GM21529 (cell line): ENCODE measurements around the gene MMP14.
"Not testable (repeated sequence)": the region's sequence is repeated elsewhere in the genome, so short reads cannot be mapped to it uniquely, and the experiment has no call there.

Experiments
- ATAC-seq: cut with Tn5 transposase; IDR thresholded peaks from one replicate; pipeline ENCODE4 v1.9.1; 2021; ENCODE audit not compliant: unreplicated experiment

Gene MMP14

DNA sequence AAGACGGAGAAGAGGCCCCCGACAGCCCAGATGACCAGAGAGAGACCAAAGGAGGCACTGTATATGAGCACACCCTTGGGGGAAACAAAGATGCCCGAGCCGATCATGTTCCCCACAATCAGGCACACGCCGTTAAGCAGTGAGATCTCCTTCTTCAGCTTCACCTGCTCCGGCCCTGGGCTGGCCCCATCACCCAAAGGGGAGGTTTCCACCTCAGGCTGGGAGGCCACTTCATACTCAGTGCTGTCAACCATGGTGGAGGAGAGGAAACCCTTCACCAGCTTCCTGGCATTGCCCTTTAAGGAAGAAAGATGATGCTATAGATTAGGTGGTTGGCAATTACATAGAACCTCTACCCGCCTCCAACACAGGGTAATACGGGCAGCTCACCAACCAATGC is 23.2 kb upstream of the MMP14 start:
- ATAC-seq, result no peak

- no peak for ATAC-seq
These were observed 22.0 kb upstream of the MMP14 start for GRCh38 chr14:22814373-22814772.

DNA sequence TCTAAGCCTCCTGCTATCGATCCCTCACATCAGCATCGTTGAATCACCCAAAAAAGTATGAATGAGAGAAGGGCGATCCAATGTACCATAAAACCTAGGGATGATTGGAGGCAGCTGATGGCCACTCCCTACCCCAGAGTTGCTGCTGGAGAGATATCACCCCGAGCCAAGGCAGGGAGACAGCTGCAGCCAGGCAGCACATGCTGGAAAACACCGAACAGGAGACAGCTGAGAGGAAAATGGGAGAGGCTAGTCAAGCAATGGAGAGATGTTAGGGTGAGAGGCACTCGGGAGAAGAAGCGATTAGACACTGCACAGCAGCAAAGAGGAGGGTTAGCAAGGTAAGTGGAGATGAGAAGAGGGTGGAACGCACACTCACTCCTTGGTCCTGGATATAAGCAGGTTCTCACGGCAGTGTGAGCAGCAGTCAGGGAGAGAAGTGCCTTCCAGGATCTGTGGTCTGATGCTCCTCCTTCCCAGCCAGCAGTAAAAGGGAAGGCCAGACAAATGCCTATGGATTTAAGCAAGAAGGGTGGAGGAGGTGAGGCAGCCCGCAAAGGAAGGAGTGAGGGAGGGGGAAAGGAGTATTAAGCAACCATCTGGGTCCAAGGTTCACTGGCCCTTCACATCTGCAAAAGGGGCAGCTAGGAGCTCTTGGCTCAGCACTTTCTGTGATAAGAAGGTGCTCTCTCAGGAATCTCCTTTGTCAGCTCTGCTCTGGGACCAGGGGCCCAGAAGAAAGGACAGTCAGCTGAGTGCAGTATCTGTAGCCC is 21.3 kb upstream of the MMP14 start, which contains the start of gene SLC7A7:
Gene SLC7A7 (minus strand): TSS at position 495 of the 773 bp plus-strand sequence. CDS start 2,037 bp downstream, outside the sequence.
- no peak for ATAC-seq

- ATAC-seq, result peak; percentile 54
These were observed 17.0 kb upstream of the MMP14 start for GRCh38 chr14:22819151-22819988.

- ATAC-seq, result no peak
These were observed 15.7 kb upstream of the MMP14 start for GRCh38 chr14:22820731-22821130.

DNA sequence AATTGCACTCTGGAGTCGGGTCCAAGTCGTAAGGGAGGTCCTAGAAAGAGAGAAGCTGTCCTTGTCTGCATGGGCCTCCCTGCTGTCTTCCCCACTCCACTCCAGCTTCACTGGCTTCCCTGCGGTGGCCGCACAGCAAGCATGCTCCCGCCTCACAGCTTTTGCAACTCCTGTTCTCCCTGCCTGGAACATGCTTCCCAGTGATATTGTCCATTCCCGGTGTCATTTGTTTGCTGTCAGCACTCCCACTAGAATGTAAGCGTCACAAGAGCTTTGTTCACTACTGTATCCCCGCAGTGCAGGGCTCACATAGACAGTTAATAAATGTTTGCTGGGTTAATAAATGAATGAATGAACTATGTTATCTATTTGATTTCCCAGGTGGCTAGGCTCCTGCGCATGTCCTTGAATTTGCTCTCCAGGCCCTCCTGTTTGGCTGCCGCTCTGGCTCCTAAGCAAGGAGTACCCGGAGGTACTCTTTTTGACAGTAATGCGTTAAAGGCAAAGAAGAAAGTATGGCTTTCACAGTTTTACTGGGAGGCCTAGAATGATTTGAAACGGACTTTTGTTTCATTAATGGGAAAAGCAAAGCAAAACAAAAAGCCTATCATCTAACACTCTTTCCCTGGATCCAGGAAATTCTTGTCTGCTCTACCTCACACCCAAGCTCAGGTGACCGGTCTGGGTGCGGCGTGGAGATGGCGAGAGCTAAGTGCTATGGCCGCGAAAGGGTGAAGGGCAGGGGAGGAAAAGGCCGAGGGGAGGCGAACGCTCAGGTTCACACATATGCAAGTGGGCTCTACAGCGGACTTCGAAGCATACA is 15.0 kb upstream of the MMP14 start:
- no peak for ATAC-seq

DNA sequence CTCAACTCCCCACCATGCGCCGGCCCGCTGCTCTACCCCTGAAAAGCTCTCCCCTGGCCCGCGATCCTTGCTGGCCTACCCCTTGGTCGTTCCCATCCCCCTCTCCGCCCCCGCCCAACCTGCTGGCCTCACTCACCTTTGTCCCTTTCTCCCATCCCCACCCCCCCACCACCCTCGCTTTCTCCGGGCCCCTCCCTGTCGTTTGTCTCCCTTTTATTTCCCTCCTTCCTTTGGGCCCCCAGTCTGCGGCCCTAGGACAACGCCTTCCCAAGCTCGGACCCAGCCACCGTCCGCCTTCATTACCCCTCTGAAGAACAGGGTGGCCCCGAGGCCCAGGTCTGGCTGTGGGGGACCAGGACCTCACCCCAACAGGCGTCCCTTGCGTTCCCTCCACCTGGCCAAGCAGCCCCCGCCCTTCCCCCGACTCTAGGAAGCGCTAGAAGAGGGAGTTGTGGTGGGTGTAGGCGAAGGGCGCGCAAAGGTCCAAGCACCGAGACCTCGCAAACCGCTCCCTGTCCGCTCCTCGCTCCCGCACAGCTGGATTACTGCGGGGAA is 14.3 kb upstream of the MMP14 start:
- ATAC-seq, result no peak

DNA sequence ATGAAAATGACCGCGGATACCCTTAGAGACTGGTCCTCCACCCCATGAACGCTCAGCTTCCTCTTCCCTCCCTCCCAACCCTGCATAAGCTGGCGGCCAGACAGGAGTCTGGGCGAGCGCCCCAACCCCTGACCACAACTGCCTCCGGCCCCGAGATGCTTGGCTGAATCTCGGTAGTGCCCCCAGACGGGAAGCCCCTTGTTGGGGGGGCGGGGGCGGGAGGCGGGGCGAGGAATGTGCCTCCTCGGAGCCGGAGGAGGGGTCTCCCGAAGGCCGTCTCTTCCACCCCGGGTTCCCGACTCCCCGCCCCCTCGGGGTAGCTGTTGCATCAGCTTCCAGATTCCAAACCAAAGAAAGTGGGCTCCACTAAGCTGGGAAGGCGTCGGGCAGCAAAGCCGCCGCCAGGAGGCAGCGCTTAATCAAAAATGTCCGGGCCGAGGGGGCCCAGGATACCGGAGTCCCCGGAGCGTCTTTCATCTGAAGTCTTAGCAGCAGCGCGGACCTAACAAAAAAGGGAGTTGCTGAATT is 13.8 kb upstream of the MMP14 start:
- peak; percentile 57 for ATAC-seq

DNA sequence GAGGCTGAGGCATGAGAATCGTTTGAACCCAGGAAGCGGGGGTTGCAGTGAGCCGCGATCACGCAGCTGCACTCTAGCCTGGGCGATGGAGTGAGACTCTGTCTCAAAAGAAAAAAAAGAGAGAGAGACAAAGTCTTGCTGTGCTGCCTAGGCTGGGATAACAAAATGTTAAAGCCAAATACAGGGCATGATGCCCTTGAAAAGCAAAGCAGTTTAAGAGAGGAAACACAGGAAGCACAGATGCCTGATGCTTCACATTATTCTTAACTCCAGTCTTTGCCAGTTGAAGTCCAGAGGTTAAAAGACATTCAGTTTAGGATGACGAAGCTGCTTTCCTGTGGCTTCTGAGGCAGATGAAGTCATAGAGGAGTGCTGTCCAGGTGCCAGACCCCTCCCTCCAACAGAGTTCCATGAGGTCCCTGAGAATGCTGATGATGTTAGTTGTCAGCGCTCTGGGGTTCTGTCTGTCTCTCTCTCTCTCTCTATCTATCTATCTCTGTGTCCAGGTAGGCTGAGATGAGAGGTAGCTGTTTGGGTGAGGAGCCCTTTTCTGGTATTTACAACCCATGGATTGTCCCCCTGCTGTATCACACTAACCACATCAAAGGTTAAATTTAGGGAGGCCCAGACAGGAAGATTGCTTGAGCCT is 11.6 kb upstream of the MMP14 start:
- ATAC-seq, result no peak

DNA sequence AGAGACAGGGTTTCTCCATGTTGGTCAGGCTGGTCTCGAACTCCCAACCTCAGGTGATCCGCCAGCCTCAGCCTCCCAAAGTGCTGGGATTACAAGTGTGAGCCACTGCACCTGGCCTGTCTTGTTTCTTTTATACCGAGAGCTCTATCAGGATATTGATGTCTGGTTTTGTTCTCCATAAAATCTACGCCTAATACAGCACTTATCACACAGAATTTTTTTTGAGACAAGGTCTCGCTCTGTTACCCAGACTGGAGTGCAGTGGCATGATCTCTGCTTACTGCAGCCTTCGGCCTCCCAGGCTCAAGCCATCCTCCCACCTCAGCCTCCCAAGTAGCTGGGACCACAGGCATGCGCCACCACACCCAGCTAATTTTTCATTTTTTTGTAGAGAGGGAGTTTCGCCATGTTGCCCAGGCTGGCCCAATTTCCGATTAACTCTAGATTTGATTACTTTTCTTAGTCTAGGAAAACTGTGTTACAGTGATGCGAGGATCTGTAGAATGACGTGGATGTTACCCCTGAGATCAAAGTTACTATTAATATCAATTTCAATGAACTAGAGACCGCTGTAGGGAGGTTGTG is 7.2 kb upstream of the MMP14 start:
- not testable (repeated sequence) for ATAC-seq

DNA sequence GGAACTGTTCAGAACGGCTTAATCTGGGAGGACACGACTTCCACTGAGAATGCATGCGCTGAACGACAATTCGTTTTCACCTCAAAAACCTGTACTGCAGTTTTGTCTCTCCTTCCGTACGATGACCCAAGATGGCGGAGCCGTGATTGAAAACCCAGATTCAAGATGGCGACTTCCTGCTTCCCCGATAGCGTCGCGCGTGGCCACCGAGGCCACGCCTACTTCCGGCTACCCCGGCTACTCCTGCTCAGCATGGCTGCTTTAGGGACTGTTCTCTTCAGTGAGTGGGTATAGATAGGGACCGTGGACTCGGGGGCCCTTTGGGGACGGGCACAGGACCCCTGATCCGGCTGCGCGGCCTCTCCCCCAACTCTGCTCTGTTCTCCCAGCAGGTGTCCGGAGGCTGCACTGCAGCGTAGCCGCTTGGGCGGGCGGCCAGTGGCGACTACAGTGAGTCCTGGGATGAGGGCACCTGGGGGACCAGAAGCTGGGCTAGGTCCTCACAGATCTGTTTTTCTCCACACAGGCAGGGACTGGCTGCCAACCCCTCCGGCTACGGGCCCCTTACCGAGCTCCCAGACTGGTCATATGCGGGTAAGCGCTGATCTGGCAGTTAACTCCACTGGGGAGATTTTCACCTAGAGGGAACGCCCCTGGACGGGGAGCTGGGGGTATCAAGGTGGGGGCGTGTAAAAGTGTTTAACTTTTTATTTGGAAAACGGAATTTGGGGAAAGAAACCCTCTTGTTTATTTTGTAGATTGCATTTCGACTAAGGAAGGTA is 6.5 kb upstream of the MMP14 start, which contains the start of gene MRPL52:
Gene MRPL52 (plus strand): TSS at position 227 of the 782 bp plus-strand sequence. CDS start 26 bp downstream, at position 253.
- ATAC-seq, result peak; percentile 85

GRCh38 chr14:22830443-22831010 is 5.9 kb upstream of the MMP14 start:
- ATAC-seq, result no peak

DNA sequence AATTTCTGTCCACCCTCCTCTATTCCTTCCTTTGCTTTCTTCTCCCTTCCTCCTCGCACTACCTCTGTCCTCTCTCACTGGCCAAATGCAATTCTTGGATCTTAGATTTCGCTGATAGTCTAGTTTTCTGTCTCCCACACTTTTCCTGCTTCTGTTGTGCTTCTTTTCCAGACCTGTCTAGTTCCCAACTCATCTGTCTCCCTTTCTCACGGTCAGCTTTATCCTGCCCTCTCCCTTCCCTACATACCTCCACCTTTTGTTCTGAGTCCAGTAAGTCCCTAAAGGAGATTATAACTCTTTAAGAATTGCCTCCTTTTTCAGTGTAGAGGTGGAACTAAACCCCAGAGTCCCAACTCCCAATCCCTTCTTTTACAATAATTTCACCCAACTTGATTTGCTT is 880 bp upstream of the MMP14 start:
- ATAC-seq, result no peak

GRCh38 chr14:22837114-22837749 is 847 bp downstream of the MMP14 start:
- ATAC-seq, result no peak

GRCh38 chr14:22837750-22838538 is 1.6 kb downstream of the MMP14 start:
- no peak for ATAC-seq

DNA sequence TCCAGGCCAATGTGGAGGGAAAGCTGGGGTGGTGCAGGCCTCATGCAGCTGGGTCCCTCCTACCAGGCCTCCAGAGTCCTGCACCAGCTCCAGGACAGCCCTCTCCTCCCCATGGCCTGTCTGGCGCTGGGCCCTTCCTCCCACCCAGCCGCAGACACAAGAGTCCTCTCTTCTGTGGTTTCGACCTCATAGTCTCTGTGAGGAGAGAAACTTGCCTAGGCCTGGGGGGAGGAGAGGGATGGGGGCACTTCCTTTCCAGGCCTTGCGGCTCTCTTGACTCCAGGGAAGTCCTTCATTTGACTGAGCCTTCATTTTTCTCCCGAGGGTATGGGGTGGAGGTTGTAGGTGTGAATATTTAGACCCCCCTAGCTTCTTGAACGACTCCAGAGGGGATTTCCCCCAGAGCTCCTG is 2.3 kb downstream of the MMP14 start:
- no peak for ATAC-seq

GRCh38 chr14:22839159-22839779 is 2.9 kb downstream of the MMP14 start:
- no peak for ATAC-seq
